Right lobe of liver (tissue), 6 donors: ENCODE measurements around the gene IFT88. TPM values are rescaled to one million over a fixed set of nuclear protein-coding genes. Genes with fewer than 3 reads are reported as not detected.
A peak's percentile ranks its signal among the peaks of the same experiment; 100 is the strongest.

Experiments
- ATAC-seq, 4 donors: fragments of 200-7000 bp; cut with Tn5 transposase; one replicate each; pipeline ENCODE4 v1.9.1; 2020; ENCODE audit warnings: mild to moderate bottlenecking in 4 of 4, moderate library complexity in 4 of 4
- DNase-seq, 3 donors: peaks; one replicate each; pipeline ENCODE4 v3.0.0-alpha.2; 2020
- H3K27ac ChIP-seq, 3 donors: fragments of 200-600 bp; one replicate each; pipeline ENCODE4 v1.8.0; 2022
- H3K27me3 ChIP-seq, 2 donors: fragments of 200-600 bp; one replicate each; pipeline ENCODE4 v1.8.0; 2022
- H3K36me3 ChIP-seq, 4 donors: fragments of 200-600 bp; sonication (generic) in 1 of 4; one replicate each; pipeline versions ENCODE4 v1.5.1 to v1.8.0; 2017 to 2022; ENCODE audit warnings: control low read depth in 1 of 4
- H3K4me1 ChIP-seq, 4 donors: fragments of 200-600 bp; sonication (generic) in 1 of 4; one replicate each; pipeline versions ENCODE4 v1.5.1 to v1.8.0; 2017 to 2022; ENCODE audit warnings: control low read depth in 1 of 4
- H3K4me3 ChIP-seq, 3 donors: fragments of 200-600 bp; one replicate each; pipeline ENCODE4 v1.8.0; 2022
- H3K9me3 ChIP-seq, 4 donors: fragments of 200-600 bp; sonication (generic) in 1 of 4; one replicate each; pipeline versions ENCODE4 v1.5.1 to v1.8.0; 2017 to 2022; ENCODE audit warnings: control low read depth in 1 of 4
- POLR2A ChIP-seq: fragments of 450-650 bp; IDR thresholded peaks from one replicate; pipeline ENCODE4 v1.6.1; 2017; ENCODE audit warnings: antibody characterized with exemption, mild to moderate bottlenecking
- WGBS: methylation state at CpG from one replicate; pipeline ENCODE4 v1.1.6; 2018; ENCODE audit warnings: low coverage, low lambda C conversion rate; ENCODE audit not compliant: insufficient coverage; ENCODE audit errors: missing lambda C conversion rate; 5-methylcytosine and 5-hydroxymethylcytosine counted together
- intact Hi-C, 2 donors: fragments of 100-400 bp; cut with DNase I; formaldehyde crosslinking; loops; one replicate each; pipeline versions ENCODE4 v1.11.2 to v1.14.1; 2022
- total RNA-seq, 6 experiments: library from RNA; depleted of rRNA in 2 of 6; stranded (reverse); fragments of >200 nt in 2 of 6; fragmentation: NEBNext Ultra II Directional in 3 of 6; extraction: Animal tissue kit (Norgen Biotek cat#: 25700) in 3 of 6; gene quantifications; one replicate each; pipeline versions ENCODE4 v1.1.0 to v1.2.4, GENCODE V29; 2016 to 2023
- TF ChIP-seq, protein P1 (sequence below), 4 donors: fragments of 200-600 bp in 3 of 4; fragments of 450-650 bp in 1 of 4; IDR thresholded peaks; one replicate each; pipeline versions ENCODE4 v1.5.1 to v1.8.0; 2016 to 2022; ENCODE audit warnings: antibody characterized with exemption in 4 of 4, mild to moderate bottlenecking in 2 of 4
- donor health status: DM: no; HTN: yes; CAD: no.
- donor health status: DM: no; HTN: no; CAD: no.
- donor health status: DM: no; HTN: no; CAD: no.
- donor health status: DM: no; HTN: yes; CAD: no.
- donor health status: DM: no; HTN: yes; CAD: no.

Gene IFT88
- total RNA-seq, 6 experiments from 2014 or later, result 7.9 to 17.6 (median 11.8) TPM

DNA sequence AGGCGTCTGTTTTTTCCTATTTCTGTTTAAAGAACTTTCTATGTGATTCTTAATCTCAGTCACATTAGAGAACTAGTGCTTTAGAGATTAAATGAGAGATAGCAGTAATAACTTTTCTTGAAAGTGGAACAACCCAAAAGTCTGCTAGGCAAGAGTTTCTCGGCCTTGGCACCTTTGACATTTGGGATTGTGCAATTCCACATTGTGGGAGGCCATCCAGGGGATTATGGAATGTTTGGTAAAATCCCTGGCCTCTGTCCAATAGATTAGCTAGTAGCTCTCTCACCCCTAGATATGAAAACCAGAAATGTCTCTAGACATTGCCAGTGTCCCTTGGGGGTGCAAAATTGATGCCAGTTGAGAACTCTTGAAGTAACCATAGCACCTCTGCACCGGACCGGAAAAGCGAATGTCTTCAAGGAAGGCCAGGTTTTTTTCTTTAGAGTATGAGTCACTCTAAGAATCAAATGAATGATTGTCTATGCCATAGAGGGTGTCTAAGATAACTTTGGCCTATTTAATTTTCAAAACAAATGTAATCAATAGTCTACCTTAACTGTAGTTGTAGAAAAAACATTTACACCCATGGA, 91.6 kb downstream of the IFT88 start:
- 59% methylated on average over 5 of the region's 5 CpGs for WGBS
- H3K4me3 ChIP-seq, result no peak overlapping the region
- DNase-seq, result no peak
- H3K27me3 ChIP-seq, result no peaks in the 10 kb centered on the region
- peaks cover 0 to 2% (median 0%) of the 10 kb centered on the region in 4 donors for H3K36me3 ChIP-seq
- no peaks in the 10 kb centered on the region for H3K4me1 ChIP-seq
- H3K27ac ChIP-seq, result no peak overlapping the region
- TF ChIP-seq, protein P1, sequence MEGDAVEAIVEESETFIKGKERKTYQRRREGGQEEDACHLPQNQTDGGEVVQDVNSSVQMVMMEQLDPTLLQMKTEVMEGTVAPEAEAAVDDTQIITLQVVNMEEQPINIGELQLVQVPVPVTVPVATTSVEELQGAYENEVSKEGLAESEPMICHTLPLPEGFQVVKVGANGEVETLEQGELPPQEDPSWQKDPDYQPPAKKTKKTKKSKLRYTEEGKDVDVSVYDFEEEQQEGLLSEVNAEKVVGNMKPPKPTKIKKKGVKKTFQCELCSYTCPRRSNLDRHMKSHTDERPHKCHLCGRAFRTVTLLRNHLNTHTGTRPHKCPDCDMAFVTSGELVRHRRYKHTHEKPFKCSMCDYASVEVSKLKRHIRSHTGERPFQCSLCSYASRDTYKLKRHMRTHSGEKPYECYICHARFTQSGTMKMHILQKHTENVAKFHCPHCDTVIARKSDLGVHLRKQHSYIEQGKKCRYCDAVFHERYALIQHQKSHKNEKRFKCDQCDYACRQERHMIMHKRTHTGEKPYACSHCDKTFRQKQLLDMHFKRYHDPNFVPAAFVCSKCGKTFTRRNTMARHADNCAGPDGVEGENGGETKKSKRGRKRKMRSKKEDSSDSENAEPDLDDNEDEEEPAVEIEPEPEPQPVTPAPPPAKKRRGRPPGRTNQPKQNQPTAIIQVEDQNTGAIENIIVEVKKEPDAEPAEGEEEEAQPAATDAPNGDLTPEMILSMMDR (IDR thresholded peaks at IDR 0.05), result no peak
- no peak for TF ChIP-seq POLR2A
- H3K9me3 ChIP-seq, result no peaks in the 10 kb centered on the region
- intact Hi-C loops, result no loop called here
- peak; percentile 45 to 85 (median 70) for ATAC-seq

DNA sequence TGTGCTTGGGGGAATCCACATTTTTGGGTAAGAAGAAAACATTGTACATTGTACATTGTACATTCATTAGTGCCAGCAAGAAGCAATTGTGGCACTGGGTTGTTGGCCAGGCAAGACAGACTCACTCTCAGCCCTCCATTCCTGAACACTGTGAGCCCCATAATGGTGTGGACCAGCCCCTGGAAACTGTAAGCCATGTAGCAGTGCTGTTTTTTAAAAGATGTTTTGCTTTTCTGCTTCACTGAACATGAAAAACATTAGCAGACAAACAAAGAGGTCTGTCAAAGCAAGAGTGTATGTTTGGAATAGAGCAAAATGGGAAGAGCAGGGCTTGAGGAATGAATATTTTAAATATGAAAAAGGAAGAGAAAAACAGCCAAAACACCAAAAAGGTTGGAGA, 97.4 kb downstream of the IFT88 start:
- TF ChIP-seq, protein P1 (IDR thresholded peaks at IDR 0.05), result no peak
- TF ChIP-seq POLR2A, result no peak
- Histone ChIP-seq H3K27me3 (no peaks in the 10 kb centered on the region), H3K4me3 (no peak overlapping the region), H3K9me3 (no peaks in the 10 kb centered on the region), H3K4me1 (no peaks in the 10 kb centered on the region), H3K36me3 (no peaks in the 10 kb centered on the region), H3K27ac (no peak overlapping the region)
- no peak for DNase-seq
- intact Hi-C loops, result no loop called here
- no peak for ATAC-seq

DNA sequence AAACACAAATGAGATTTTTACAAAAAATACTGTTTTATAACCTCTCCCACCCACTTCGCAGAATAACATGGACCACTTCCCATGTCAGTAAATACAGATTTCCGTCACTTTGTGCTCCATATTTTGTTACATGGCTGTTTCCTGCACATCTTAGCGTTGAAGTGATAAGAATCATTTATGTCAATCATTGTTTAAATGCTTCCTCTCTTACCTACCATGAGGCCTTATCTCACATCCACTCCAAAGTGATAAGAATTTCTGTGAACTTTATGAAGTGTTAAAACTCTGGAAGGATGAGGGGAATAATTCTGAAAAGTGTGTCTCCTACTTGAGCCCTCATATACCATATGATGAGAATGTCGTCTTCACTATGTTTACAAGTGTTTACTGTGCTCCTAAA, 100.0 kb downstream of the IFT88 start:
- H3K4me3 ChIP-seq, result no peak overlapping the region
- H3K27ac ChIP-seq, result no peak overlapping the region
- no peaks in the 10 kb centered on the region for H3K27me3 ChIP-seq
- intact Hi-C loops, result no loop called here
- H3K4me1 ChIP-seq, result no peaks in the 10 kb centered on the region
- ATAC-seq, result no peak
- WGBS, result 83% methylated on average over 4 of the region's 4 CpGs
- no peaks in the 10 kb centered on the region for H3K36me3 ChIP-seq
- TF ChIP-seq POLR2A, result no peak
- TF ChIP-seq, protein P1 (IDR thresholded peaks at IDR 0.05), result no peak
- H3K9me3 ChIP-seq, result no peaks in the 10 kb centered on the region
- DNase-seq, result no peak

DNA sequence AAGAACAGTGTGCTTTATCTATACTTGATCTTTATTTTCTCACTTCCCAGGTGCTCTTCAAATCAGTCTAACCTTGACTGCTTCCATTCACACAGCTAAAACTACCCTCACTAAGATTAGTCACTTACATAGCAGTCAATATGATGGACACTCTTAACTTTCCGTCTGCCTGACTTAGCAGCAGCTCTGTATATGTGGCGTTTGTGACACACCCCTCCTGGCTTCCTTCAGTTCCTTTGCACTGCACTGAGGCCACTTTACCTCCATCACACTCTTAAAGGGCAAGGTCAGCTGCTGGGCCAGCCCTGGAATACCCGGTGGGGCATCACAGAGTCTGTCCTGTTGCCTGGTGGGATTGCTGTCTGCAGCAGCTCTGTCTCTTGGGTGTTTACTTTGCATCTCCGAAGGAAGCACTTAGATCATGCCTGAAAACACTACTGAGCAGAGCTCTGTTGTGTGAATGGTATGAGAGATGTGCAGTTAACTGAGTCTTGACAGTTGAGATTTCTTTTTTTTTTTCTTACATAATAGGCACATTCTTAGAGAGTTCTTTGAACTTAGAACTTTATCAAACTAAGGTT, 101.0 kb downstream of the IFT88 start:
- intact Hi-C loops, result no loop called here
- Histone ChIP-seq H3K27me3 (no peaks in the 10 kb centered on the region), H3K36me3 (no peaks in the 10 kb centered on the region), H3K27ac (no peak overlapping the region), H3K4me3 (no peak overlapping the region), H3K4me1 (no peaks in the 10 kb centered on the region), H3K9me3 (no peaks in the 10 kb centered on the region)
- WGBS, result 36% methylated on average over 4 of the region's 4 CpGs
- TF ChIP-seq, protein P1 (IDR thresholded peaks at IDR 0.05), result no peak
- TF ChIP-seq POLR2A, result no peak
- ATAC-seq (no peak), DNase-seq (no peak)
